ENCODE measurements around the gene CCDC154.

GRCh38 chr16:1442697-1443096, 1.7 kb downstream of the CCDC154 start:
- TF ChIP-seq, protein P1, sequence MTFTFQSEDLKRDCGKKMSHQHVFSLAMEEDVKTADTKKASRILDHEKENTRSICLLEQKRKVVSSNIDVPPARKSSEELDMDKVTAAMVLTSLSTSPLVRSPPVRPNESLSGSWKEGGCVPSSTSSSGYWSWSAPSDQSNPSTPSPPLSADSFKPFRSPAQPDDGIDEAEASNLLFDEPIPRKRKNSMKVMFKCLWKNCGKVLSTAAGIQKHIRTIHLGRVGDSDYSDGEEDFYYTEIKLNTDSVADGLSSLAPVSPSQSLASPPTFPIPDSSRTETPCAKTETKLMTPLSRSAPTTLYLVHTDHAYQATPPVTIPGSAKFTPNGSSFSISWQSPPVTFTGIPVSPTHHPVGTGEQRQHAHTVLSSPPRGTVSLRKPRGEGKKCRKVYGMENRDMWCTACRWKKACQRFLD (tag by site-specific recombination; IDR thresholded peaks at IDR 0.05): no peak
- no peak for TF ChIP-seq KLF8 (tag by site-specific recombination; IDR thresholded peaks at IDR 0.05)
- TF ChIP-seq YY1 (tag by site-specific recombination; IDR thresholded peaks at IDR 0.05): no peak
- TF ChIP-seq CTCF (tag by site-specific recombination; IDR thresholded peaks at IDR 0.05): no peak
- no peak for TF ChIP-seq ZNF223 (tag by site-specific recombination; IDR thresholded peaks at IDR 0.05)
- TF ChIP-seq ZNF114 (tag by site-specific recombination; IDR thresholded peaks at IDR 0.05): no peak
- no peak for TF ChIP-seq ZSCAN5A (tag by site-specific recombination; IDR thresholded peaks at IDR 0.05)
- TF ChIP-seq ZNF24 (tag by site-specific recombination; IDR thresholded peaks at IDR 0.05): no peak
- TF ChIP-seq PBX3 (CRISPR knock-in tag; IDR thresholded peaks at IDR 0.05): no peak
- TF ChIP-seq ZNF121 (tag by site-specific recombination; IDR thresholded peaks at IDR 0.05): no peak

Data from HEK293 (cell line).